WTC11 (cell line): ENCODE data around the gene MIGA1. TPM values are rescaled to one million over a fixed set of nuclear protein-coding genes. Genes with fewer than 3 reads are reported as not detected.

ENCODE experiments used
- ATAC-seq: fragments of 200-7000 bp; cut with Tn5 transposase; 2 replicates; pipeline ENCODE4 v1.10.0; 2021; ENCODE audit warnings: mild to moderate bottlenecking, moderate library complexity
- CTCF ChIA-PET: fragments of 300-600 bp; sonication (Branson Sonifier 250); formaldehyde crosslinking; loops from one replicate; lab custom pipeline; 2021; ENCODE audit warnings: antibody characterized with exemption; lab: Charles Lee
- POLR2A ChIA-PET: fragments of 350-600 bp; sonication (Branson Sonifier 250); formaldehyde crosslinking; loops from one replicate; lab custom pipeline; 2021; ENCODE audit warnings: antibody characterized with exemption; lab: Charles Lee
- DNase-seq: peaks from one replicate; pipeline ENCODE4 v3.0.0; 2021; ENCODE audit warnings: low spot score
- H3K27ac Mint-ChIP-seq: 2 replicates; pipeline ENCODE4 v1.8.0; 2021; ENCODE audit warnings: mixed read lengths
- H3K27me3 Mint-ChIP-seq: 2 replicates; pipeline ENCODE4 v1.8.0; 2021; ENCODE audit warnings: low read depth, mild to moderate bottlenecking, moderate library complexity, mixed read lengths
- H3K36me3 Mint-ChIP-seq: 2 replicates; pipeline ENCODE4 v1.8.0; 2021; ENCODE audit warnings: mixed read lengths
- H3K4me1 Mint-ChIP-seq: 2 replicates; pipeline ENCODE4 v1.8.0; 2022; ENCODE audit warnings: mixed read lengths
- H3K4me3 Mint-ChIP-seq: 2 replicates; pipeline ENCODE4 v1.8.0; 2021; ENCODE audit warnings: mild to moderate bottlenecking, moderate library complexity, mixed read lengths
- H3K9me3 Mint-ChIP-seq: 2 replicates; pipeline ENCODE4 v1.8.0; 2021; ENCODE audit warnings: mixed read lengths
- CBFB ChIP-seq: sonication (generic); formaldehyde crosslinking; IDR thresholded peaks from 2 replicates; pipeline ENCODE4 v1.8.1; 2022; ENCODE audit warnings: mild to moderate bottlenecking, low read depth, missing genetic modification reagents
- CREB1 ChIP-seq: sonication (generic); formaldehyde crosslinking; IDR thresholded peaks from 2 replicates; pipeline ENCODE4 v1.8.0; 2023; ENCODE audit warnings: mild to moderate bottlenecking, missing genetic modification reagents
- ELF4 ChIP-seq: sonication (generic); formaldehyde crosslinking; IDR thresholded peaks from 2 replicates; pipeline ENCODE4 v1.8.1; 2022; ENCODE audit warnings: low read depth, mild to moderate bottlenecking, moderate library complexity, missing genetic modification reagents
- FOXP1 ChIP-seq: sonication (generic); formaldehyde crosslinking; IDR thresholded peaks from 2 replicates; pipeline ENCODE4 v1.8.0; 2022; ENCODE audit warnings: missing genetic modification reagents, mild to moderate bottlenecking, moderate library complexity, borderline replicate concordance
- IRF1 ChIP-seq: sonication (generic); formaldehyde crosslinking; IDR thresholded peaks from 2 replicates; pipeline ENCODE4 v1.8.0; 2023; ENCODE audit warnings: missing genetic modification reagents
- NFYB ChIP-seq: sonication (generic); formaldehyde crosslinking; conservative IDR thresholded peaks from 2 replicates; pipeline ENCODE4 v1.8.0; 2022; ENCODE audit warnings: low read depth, missing genetic modification reagents
- TEAD1 ChIP-seq: sonication (generic); formaldehyde crosslinking; IDR thresholded peaks from 2 replicates; pipeline ENCODE4 v1.8.0; 2022; ENCODE audit warnings: mild to moderate bottlenecking, missing genetic modification reagents
- TEAD4 ChIP-seq: sonication (generic); formaldehyde crosslinking; IDR thresholded peaks from 2 replicates; pipeline ENCODE4 v1.8.0; 2022; ENCODE audit warnings: mild to moderate bottlenecking, missing genetic modification reagents
- ZNF396 ChIP-seq: fragments of 250-450 bp; sonication (Bioruptor Pico); IDR thresholded peaks from 2 replicates; pipeline ENCODE4 v1.8.0; 2021; ENCODE audit warnings: mild to moderate bottlenecking, moderate library complexity, borderline replicate concordance
- ZNF425 ChIP-seq: fragments of 250-450 bp; sonication (Bioruptor Pico); conservative IDR thresholded peaks from 2 replicates; pipeline ENCODE4 v1.9.0; 2021; ENCODE audit warnings: mild to moderate bottlenecking
- total RNA-seq: library from RNA; stranded (reverse); gene quantifications from 3 replicates; pipeline ENCODE4 v1.2.3, GENCODE V29; 2021
- TF ChIP-seq, protein P1 (sequence below): fragments of 250-450 bp; sonication (Bioruptor Pico); IDR thresholded peaks from 2 replicates; pipeline ENCODE4 v1.9.0; 2021; ENCODE audit warnings: moderate library complexity, mild to moderate bottlenecking, inconsistent platforms, borderline replicate concordance
- TF ChIP-seq, protein P2 (sequence below): sonication (generic); formaldehyde crosslinking; conservative IDR thresholded peaks from 2 replicates; pipeline ENCODE4 v1.8.1; 2022; ENCODE audit warnings: mild to moderate bottlenecking, missing genetic modification reagents
- TF ChIP-seq, protein P3 (sequence below): sonication (generic); formaldehyde crosslinking; IDR thresholded peaks from 2 replicates; pipeline ENCODE4 v1.8.1; 2023; ENCODE audit warnings: mild to moderate bottlenecking, missing genetic modification reagents
- TF ChIP-seq, protein P4 (sequence below): sonication (generic); formaldehyde crosslinking; IDR thresholded peaks from 2 replicates; pipeline ENCODE4 v1.8.0; 2023; ENCODE audit warnings: mild to moderate bottlenecking, missing genetic modification reagents
- TF ChIP-seq, protein P5 (sequence below): sonication (generic); formaldehyde crosslinking; IDR thresholded peaks from 2 replicates; pipeline ENCODE4 v1.8.1; 2022; ENCODE audit warnings: missing genetic modification reagents, borderline replicate concordance

MIGA1 gene
- total RNA-seq, 1 experiment from 2014 or later, result 6.2 TPM

GRCh38 chr1:77762072-77762476 lies 17.4 kb upstream of the MIGA1 start (continued):
- TF ChIP-seq ZNF425 (CRISPR knock-in tag), result no peak

DNA sequence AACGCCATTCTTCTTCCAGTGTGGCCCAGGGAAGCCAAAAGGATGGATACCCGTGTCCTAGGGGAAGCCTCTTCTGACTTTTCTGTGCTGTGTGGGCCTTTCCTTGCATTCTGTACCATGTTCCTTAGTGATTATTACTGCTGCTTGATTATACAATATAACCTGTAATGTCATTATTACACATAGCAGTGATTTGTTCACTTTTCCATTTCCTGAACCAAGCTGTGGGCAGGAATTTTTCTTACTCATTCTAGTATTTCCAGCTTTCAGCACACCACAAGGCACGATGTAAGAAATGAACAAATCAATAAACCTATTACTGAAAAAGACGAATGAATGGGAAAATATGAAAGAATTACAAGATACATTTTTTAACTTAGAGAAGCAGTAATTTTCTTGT lies 11.4 kb upstream of the MIGA1 start:
- no peak for DNase-seq
- H3K4me1 Mint-ChIP-seq, result no peaks in the 10 kb centered on the region
- no peaks in the 10 kb centered on the region for H3K9me3 Mint-ChIP-seq
- no peaks in the 10 kb centered on the region for H3K27me3 Mint-ChIP-seq
- no peak for ATAC-seq
- no peaks in the 10 kb centered on the region for H3K36me3 Mint-ChIP-seq
- no peak overlapping the region for H3K4me3 Mint-ChIP-seq
- CTCF ChIA-PET, result interaction anchor here (0.6 kb wide), 1 partner anchor 1953 kb away, joined by 4 read pairs; no protein-coding TSS in a partner anchor
- no peak overlapping the region for H3K27ac Mint-ChIP-seq
- POLR2A ChIA-PET, result no interaction called here
- TF ChIP-seq, protein P1, sequence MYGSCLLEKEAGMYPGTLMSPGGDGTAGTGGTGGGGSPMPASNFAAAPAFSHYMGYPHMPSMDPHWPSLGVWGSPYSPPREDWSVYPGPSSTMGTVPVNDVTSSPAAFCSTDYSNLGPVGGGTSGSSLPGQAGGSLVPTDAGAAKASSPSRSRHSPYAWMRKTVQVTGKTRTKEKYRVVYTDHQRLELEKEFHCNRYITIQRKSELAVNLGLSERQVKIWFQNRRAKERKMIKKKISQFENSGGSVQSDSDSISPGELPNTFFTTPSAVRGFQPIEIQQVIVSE (CRISPR knock-in tag), result no peak

GRCh38 chr1:77776007-77776700 lies 3.3 kb upstream of the MIGA1 start:
- Mint-ChIP-seq H3K4me3 (no peak overlapping the region), H3K27me3 (no peaks in the 10 kb centered on the region), H3K4me1 (peaks cover 13% of the 10 kb centered on the region), H3K36me3 (no peaks in the 10 kb centered on the region), H3K9me3 (no peaks in the 10 kb centered on the region; the same call in 1 of the 2 replicates), H3K27ac (no peak overlapping the region)
- ChIA-PET POLR2A (no interaction called here), CTCF (interaction anchor here (0.6 kb wide), 1 partner anchor 124 kb away, joined by 5 read pairs; no protein-coding TSS in a partner anchor)
- DNase-seq (no peak), ATAC-seq (no peak)
- TF ChIP-seq NFYB (CRISPR knock-in tag) (no peak), FOXP1 (CRISPR knock-in tag) (no peak), ELF4 (CRISPR knock-in tag) (no peak)

GRCh38 chr1:77781683-77782082 lies 2.2 kb downstream of the MIGA1 start:
- POLR2A ChIA-PET, result no interaction called here
- H3K36me3 Mint-ChIP-seq, result peaks cover 31% of the 10 kb centered on the region
- DNase-seq (no peak), ATAC-seq (no peak)
- CTCF ChIA-PET, result no interaction called here
- H3K4me1 Mint-ChIP-seq, result peaks cover 13% of the 10 kb centered on the region
- H3K9me3 Mint-ChIP-seq, result peaks cover 25% of the 10 kb centered on the region
- no peak overlapping the region for H3K4me3 Mint-ChIP-seq
- H3K27me3 Mint-ChIP-seq, result no peaks in the 10 kb centered on the region
- no peak overlapping the region for H3K27ac Mint-ChIP-seq
- no peak for TF ChIP-seq CREB1 (CRISPR knock-in tag)
- no peak for TF ChIP-seq TEAD4 (CRISPR knock-in tag)
- no peak for TF ChIP-seq CBFB (CRISPR knock-in tag)
- no peak for TF ChIP-seq TEAD1 (CRISPR knock-in tag)
- TF ChIP-seq, protein P2, sequence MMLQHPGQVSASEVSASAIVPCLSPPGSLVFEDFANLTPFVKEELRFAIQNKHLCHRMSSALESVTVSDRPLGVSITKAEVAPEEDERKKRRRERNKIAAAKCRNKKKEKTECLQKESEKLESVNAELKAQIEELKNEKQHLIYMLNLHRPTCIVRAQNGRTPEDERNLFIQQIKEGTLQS, result no peak
- no peak for TF ChIP-seq IRF1 (CRISPR knock-in tag)
- TF ChIP-seq, protein P3, sequence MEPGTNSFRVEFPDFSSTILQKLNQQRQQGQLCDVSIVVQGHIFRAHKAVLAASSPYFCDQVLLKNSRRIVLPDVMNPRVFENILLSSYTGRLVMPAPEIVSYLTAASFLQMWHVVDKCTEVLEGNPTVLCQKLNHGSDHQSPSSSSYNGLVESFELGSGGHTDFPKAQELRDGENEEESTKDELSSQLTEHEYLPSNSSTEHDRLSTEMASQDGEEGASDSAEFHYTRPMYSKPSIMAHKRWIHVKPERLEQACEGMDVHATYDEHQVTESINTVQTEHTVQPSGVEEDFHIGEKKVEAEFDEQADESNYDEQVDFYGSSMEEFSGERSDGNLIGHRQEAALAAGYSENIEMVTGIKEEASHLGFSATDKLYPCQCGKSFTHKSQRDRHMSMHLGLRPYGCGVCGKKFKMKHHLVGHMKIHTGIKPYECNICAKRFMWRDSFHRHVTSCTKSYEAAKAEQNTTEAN, result no peak
- TF ChIP-seq, protein P4, sequence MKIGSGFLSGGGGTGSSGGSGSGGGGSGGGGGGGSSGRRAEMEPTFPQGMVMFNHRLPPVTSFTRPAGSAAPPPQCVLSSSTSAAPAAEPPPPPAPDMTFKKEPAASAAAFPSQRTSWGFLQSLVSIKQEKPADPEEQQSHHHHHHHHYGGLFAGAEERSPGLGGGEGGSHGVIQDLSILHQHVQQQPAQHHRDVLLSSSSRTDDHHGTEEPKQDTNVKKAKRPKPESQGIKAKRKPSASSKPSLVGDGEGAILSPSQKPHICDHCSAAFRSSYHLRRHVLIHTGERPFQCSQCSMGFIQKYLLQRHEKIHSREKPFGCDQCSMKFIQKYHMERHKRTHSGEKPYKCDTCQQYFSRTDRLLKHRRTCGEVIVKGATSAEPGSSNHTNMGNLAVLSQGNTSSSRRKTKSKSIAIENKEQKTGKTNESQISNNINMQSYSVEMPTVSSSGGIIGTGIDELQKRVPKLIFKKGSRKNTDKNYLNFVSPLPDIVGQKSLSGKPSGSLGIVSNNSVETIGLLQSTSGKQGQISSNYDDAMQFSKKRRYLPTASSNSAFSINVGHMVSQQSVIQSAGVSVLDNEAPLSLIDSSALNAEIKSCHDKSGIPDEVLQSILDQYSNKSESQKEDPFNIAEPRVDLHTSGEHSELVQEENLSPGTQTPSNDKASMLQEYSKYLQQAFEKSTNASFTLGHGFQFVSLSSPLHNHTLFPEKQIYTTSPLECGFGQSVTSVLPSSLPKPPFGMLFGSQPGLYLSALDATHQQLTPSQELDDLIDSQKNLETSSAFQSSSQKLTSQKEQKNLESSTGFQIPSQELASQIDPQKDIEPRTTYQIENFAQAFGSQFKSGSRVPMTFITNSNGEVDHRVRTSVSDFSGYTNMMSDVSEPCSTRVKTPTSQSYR, result no peak
- TF ChIP-seq, protein P5, sequence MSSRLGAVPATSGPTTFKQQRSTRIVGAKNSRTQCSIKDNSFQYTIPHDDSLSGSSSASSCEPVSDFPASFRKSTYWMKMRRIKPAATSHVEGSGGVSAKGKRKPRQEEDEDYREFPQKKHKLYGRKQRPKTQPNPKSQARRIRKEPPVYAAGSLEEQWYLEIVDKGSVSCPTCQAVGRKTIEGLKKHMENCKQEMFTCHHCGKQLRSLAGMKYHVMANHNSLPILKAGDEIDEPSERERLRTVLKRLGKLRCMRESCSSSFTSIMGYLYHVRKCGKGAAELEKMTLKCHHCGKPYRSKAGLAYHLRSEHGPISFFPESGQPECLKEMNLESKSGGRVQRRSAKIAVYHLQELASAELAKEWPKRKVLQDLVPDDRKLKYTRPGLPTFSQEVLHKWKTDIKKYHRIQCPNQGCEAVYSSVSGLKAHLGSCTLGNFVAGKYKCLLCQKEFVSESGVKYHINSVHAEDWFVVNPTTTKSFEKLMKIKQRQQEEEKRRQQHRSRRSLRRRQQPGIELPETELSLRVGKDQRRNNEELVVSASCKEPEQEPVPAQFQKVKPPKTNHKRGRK (CRISPR knock-in tag), result no peak
- no peak for TF ChIP-seq ZNF396
- no peak for TF ChIP-seq FOXP1 (CRISPR knock-in tag)
